A549 treated with AZD9567 at 1 μM for 4 hours (cell line): ENCODE data around the gene OR1E2. TPM values are rescaled to one million over a fixed set of nuclear protein-coding genes. Genes with fewer than 3 reads are reported as not detected.

Source experiments
- total RNA-seq: library from RNA; stranded (reverse); fragments of 200-300 nt; extraction: Qiagen RNA extraction; gene quantifications from 5 replicates; pipeline ENCODE4 v1.2.3, GENCODE V29; 2022; ENCODE audit not compliant: insufficient read depth

The OR1E2 gene
- not detected in 5 replicates for total RNA-seq

DNA sequence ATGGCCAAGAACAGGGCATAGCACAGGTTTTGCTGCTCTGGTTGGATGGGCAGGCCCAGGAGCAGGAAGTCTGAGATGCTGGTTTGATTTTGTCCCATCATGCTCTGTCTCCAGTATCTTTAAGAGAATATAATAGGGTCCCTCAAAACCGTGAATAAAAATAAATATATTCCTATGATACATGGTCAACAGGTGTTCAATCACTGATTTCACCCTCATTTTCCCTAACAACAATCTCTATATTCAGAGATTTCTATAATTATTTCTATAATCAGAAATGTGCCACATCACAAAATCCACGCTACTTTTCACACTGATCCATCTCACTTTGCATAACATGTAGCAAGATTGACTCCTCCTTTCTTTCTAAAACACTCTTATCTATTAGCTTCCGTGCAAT lies at the start of gene OR1E2:
Gene OR1E2, minus strand, starts transcription at position 101 of the 400 bp plus-strand sequence. Its CDS starts 0 bp downstream, at position 101.

GRCh38 chr17:3475812-3476610 lies 42.4 kb upstream of the OR1E2 start, which contains the start of gene ASPA:
Gene ASPA (plus strand): TSS chr17:3475997. CDS start chr17:3476160, 163 bp downstream.

GRCh38 chr17:3471599-3471998 lies 38.0 kb upstream of the OR1E2 start, which contains the start of gene SPATA22:
Gene SPATA22 (minus strand): TSS chr17:3471819. CDS start chr17:3469325, 2,494 bp downstream.

DNA sequence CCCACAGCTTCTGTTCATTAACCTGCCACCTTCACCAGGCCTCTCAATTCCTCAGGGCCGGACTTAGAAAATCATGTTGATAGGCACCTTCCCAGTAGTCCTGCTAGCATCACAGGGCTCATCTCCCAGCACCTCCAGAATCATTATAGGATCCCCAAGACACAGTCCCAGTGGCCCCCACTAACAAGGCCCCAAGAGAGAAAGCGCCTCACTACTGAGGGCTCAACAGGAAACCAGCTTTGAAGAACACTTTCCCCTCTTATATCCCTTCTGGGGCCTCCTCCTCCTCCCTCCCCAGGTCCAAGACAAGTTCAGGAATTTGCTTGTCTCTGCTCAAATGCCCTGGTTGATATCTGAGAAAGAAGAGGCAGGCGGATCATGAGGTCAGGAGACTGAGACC lies 22.6 kb downstream of the OR1E2 start, which contains the start of gene OR3A3:
Gene OR3A3, plus strand, starts transcription at position 301 of the 400 bp plus-strand sequence.

GRCh38 chr17:3398310-3398709 lies 35.3 kb downstream of the OR1E2 start, which contains the start of gene OR1E1:
Gene OR1E1 (minus strand): TSS chr17:3398410. CDS start chr17:3398410, 0 bp downstream.

DNA sequence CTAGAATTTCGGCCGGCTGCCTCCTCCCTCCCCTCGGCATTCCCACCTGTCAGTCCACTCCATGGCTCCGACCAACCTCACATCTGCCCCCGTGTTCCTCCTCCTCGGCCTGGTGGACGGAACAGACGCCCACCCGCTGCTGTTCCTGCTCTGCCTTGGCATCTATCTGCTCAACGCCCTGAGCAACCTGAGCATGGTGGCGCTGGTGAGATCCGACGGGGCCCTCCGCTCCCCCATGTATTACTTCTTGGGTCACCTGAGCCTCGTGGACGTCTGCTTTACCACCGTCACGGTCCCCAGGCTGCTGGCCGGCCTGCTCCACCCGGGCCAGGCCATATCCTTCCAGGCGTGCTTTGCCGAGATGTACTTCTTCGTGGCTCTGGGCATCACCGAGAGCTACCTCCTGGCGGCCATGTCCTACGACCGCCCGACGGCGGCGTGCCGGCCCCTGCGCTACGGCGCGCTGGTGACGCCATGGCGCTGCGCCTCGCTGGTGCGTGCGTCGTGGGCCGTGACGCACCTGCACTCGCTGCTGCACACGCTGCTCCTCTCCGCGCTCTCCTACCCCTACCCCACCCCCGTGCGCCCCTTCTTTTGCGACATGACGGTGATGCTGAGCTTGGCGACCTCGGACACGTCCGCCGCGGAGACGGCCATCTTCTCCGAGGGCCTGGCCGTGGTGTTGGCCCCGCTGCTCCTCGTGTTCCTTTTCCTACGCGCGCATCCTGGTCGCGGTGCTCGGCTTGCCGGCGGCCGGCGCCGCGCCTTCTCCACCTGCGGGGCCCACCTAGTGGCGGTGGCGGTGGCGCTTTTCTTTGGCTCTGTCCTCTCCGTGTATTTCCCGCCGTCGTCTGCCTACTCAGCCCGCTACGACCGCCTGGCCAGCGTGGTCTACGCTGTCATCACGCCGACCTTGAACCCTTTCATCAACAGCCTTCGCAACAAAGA lies 47.5 kb downstream of the OR1E2 start, which contains the start of gene OR3A2:
Gene OR3A2, minus strand, starts transcription at position 440 of the 948 bp plus-strand sequence.

Other genes starting within 250 kb of the OR1E2 start
- gene OR1A2, start 236.3 kb downstream of the OR1E2 start, total RNA-seq, result not detected in 5 replicates
- gene OR1A1, start 226.2 kb downstream of the OR1E2 start, total RNA-seq, result not detected in 5 replicates
- not detected in 5 replicates for gene OR3A1, start 135.5 kb downstream of the OR1E2 start, total RNA-seq
- not detected in 5 replicates for gene OR3A2, start 47.5 kb downstream of the OR1E2 start, total RNA-seq
- gene OR1E1, start 35.4 kb downstream of the OR1E2 start, total RNA-seq, result not detected in 5 replicates
- gene OR3A3, start 22.5 kb downstream of the OR1E2 start, total RNA-seq, result not detected in 5 replicates
- gene SPATA22, start 38.0 kb upstream of the OR1E2 start, total RNA-seq, result not detected in 5 replicates
- gene ASPA, start 42.2 kb upstream of the OR1E2 start, total RNA-seq, result not detected in 5 replicates
- gene TRPV3, start 124.0 kb upstream of the OR1E2 start, total RNA-seq, result 0.10 to 0.37 TPM (median 0.18 TPM) in 5 replicates
- gene TRPV1, start 175.6 kb upstream of the OR1E2 start, total RNA-seq, result 2.5 to 5.3 TPM (median 4.8 TPM) in 5 replicates
- gene SHPK, start 202.4 kb upstream of the OR1E2 start, total RNA-seq, result 13.6 to 17.9 TPM (median 17.0 TPM) in 5 replicates
- 8.7 to 16.3 TPM (median 13.9 TPM) in 5 replicates for gene CTNS, start 202.9 kb upstream of the OR1E2 start, total RNA-seq
- gene TAX1BP3, start 234.7 kb upstream of the OR1E2 start, total RNA-seq, result 251 to 369 TPM (median 356 TPM) in 5 replicates
- 108 to 162 TPM (median 160 TPM) in 5 replicates for gene EMC6, start 235.0 kb upstream of the OR1E2 start, total RNA-seq